Neural progenitor cell (in vitro differentiated cells): Measurements from ENCODE around the gene GABRB1. TPM values are rescaled to one million over a fixed set of nuclear protein-coding genes. Genes with fewer than 3 reads are reported as not detected.

Source experiments
- DNase-seq: peaks from one replicate; pipeline ENCODE4 v3.0.0-alpha.2; 2016; ENCODE audit warnings: low spot score
- H2AFZ ChIP-seq: fragments of 200-600 bp; sonication (generic); replicated peaks from 2 replicates; pipeline ENCODE4 v1.6.1; 2016; ENCODE audit warnings: antibody characterized with exemption
- H3F3A ChIP-seq: fragments of 200-600 bp; sonication (generic); 2 replicates; pipeline ENCODE4 v1.6.1; 2016; ENCODE audit warnings: antibody characterized with exemption, low read depth
- H3K27ac ChIP-seq: fragments of 200-600 bp; sonication (generic); 2 replicates; pipeline ENCODE4 v1.5.1; 2016; ENCODE audit warnings: mild to moderate bottlenecking
- H3K27me3 ChIP-seq: fragments of 200-600 bp; sonication (generic); 2 replicates; pipeline ENCODE4 v1.6.1; 2016; ENCODE audit warnings: mild to moderate bottlenecking, moderate library complexity
- H3K36me3 ChIP-seq: fragments of 200-600 bp; sonication (generic); 2 replicates; pipeline ENCODE4 v1.5.1; 2016
- H3K4me1 ChIP-seq: fragments of 200-600 bp; sonication (generic); 2 replicates; pipeline ENCODE4 v1.6.1; 2016; ENCODE audit warnings: mixed run types
- H3K4me2 ChIP-seq: fragments of 200-600 bp; sonication (generic); 2 replicates; pipeline ENCODE4 v1.6.1; 2016
- H3K4me3 ChIP-seq: fragments of 200-600 bp; sonication (generic); 2 replicates; pipeline ENCODE4 v1.5.1; 2016
- H3K79me2 ChIP-seq: fragments of 200-600 bp; sonication (generic); 2 replicates; pipeline ENCODE4 v1.6.1; 2016; ENCODE audit warnings: low read depth
- H3K9ac ChIP-seq: fragments of 200-600 bp; sonication (generic); 2 replicates; pipeline ENCODE4 v1.6.1; 2016
- H3K9me3 ChIP-seq: fragments of 200-600 bp; sonication (generic); 2 replicates; pipeline ENCODE4 v1.5.1; 2016; ENCODE audit warnings: low read depth
- H4K20me1 ChIP-seq: fragments of 200-600 bp; sonication (generic); 2 replicates; pipeline ENCODE4 v1.6.1; 2016; ENCODE audit warnings: low read depth
- H3K27ac Mint-ChIP-seq: 3 replicates; pipeline ENCODE4 v1.8.0; 2021; ENCODE audit warnings: mixed read lengths
- H3K27me3 Mint-ChIP-seq: 2 replicates; pipeline ENCODE4 v1.8.0; 2022; ENCODE audit warnings: low read depth, mild to moderate bottlenecking, inconsistent platforms, moderate library complexity, mixed read lengths; ENCODE audit not compliant: insufficient read depth
- H3K36me3 Mint-ChIP-seq: 3 replicates; pipeline ENCODE4 v1.8.0; 2021; ENCODE audit warnings: mixed read lengths
- H3K4me1 Mint-ChIP-seq: 3 replicates; pipeline ENCODE4 v1.8.0; 2021; ENCODE audit warnings: mixed read lengths
- H3K4me3 Mint-ChIP-seq: 3 replicates; pipeline ENCODE4 v1.8.0; 2021; ENCODE audit warnings: mild to moderate bottlenecking, moderate library complexity, mixed read lengths
- H3K9me3 Mint-ChIP-seq: 3 replicates; pipeline ENCODE4 v1.8.0; 2020; ENCODE audit warnings: mixed read lengths
- CTCF ChIP-seq: fragments of 200-600 bp; sonication (generic); IDR thresholded peaks from 2 replicates; pipeline ENCODE4 v1.5.1; 2017; ENCODE audit warnings: antibody characterized with exemption, mild to moderate bottlenecking
- EZH2 ChIP-seq: fragments of 200-600 bp; sonication (generic); IDR thresholded peaks from 2 replicates; pipeline ENCODE4 v1.6.1; 2017; ENCODE audit warnings: antibody characterized with exemption, mild to moderate bottlenecking, moderate library complexity
- EZH2phosphoT487 ChIP-seq: fragments of 200-600 bp; sonication (generic); IDR thresholded peaks from 2 replicates; pipeline ENCODE4 v1.6.1; 2017; ENCODE audit warnings: antibody characterized with exemption
- total RNA-seq: library from RNA; depleted of rRNA; stranded (reverse); fragments of >200 nt; gene quantifications from 2 replicates; pipeline ENCODE4 v1.2.3, GENCODE V29; 2015; ENCODE audit warnings: low replicate concordance

The GABRB1 gene
- total RNA-seq, 1 donor from 2014 or later = not detected

GRCh38 chr4:47071901-47072341 lies 40.6 kb downstream of the GABRB1 start:
- H3K36me3 Mint-ChIP-seq = no peaks in the 10 kb centered on the region
- peaks cover under 1% of the 10 kb centered on the region for H3K27me3 Mint-ChIP-seq
- Histone ChIP-seq H3K4me2 (no peak overlapping the region), H3K9me3 (no peaks in the 10 kb centered on the region), H3K4me1 (peaks cover 30% of the 10 kb centered on the region), H3K9ac (no peak overlapping the region), H3K27me3 (no peaks in the 10 kb centered on the region), H3K4me3 (no peak overlapping the region), H2AFZ (no peak overlapping the region), H3K27ac (no peak overlapping the region), H3K36me3 (no peaks in the 10 kb centered on the region), H3K79me2 (no peaks in the 10 kb centered on the region), H3F3A (peaks cover 7% of the 10 kb centered on the region), H4K20me1 (no peaks in the 10 kb centered on the region)
- no peak for DNase-seq
- no peak overlapping the region for H3K4me3 Mint-ChIP-seq
- TF ChIP-seq EZH2 (no peak), CTCF (no peak), EZH2phosphoT487 (no peak)
- H3K27ac Mint-ChIP-seq = no peak overlapping the region
- H3K9me3 Mint-ChIP-seq = no peaks in the 10 kb centered on the region
- peaks cover 31% of the 10 kb centered on the region for H3K4me1 Mint-ChIP-seq

- H3K27me3 ChIP-seq = no peaks in the 10 kb centered on the region
- H3F3A ChIP-seq = peaks cover 7% of the 10 kb centered on the region
- H3K9me3 ChIP-seq = no peaks in the 10 kb centered on the region
- H3K4me1 ChIP-seq = peaks cover 36% of the 10 kb centered on the region
- Mint-ChIP-seq H3K27me3 (peaks cover 2% of the 10 kb centered on the region), H3K27ac (peak overlapping the region; percentile 50), H3K4me3 (no peak overlapping the region), H3K9me3 (no peaks in the 10 kb centered on the region), H3K4me1 (peaks cover 33% of the 10 kb centered on the region), H3K36me3 (no peaks in the 10 kb centered on the region)
- peak overlapping the region; percentile 4 for H3K4me2 ChIP-seq
- no peak overlapping the region for H3K27ac ChIP-seq
- TF ChIP-seq CTCF = no peak
- no peak for TF ChIP-seq EZH2
- TF ChIP-seq EZH2phosphoT487 = no peak
- H3K79me2 ChIP-seq = no peaks in the 10 kb centered on the region
- DNase-seq = peak; percentile 46
- no peaks in the 10 kb centered on the region for H3K36me3 ChIP-seq
- no peaks in the 10 kb centered on the region for H4K20me1 ChIP-seq
- H3K9ac ChIP-seq = no peak overlapping the region
- no peak overlapping the region for H3K4me3 ChIP-seq
- no peak overlapping the region for H2AFZ ChIP-seq
These were observed 42.3 kb downstream of the GABRB1 start for GRCh38 chr4:47073647-47074046.

GRCh38 chr4:47074816-47075215 lies 43.4 kb downstream of the GABRB1 start:
- H3K9me3 ChIP-seq = no peaks in the 10 kb centered on the region
- no peaks in the 10 kb centered on the region for H4K20me1 ChIP-seq
- Mint-ChIP-seq H3K9me3 (no peaks in the 10 kb centered on the region), H3K36me3 (no peaks in the 10 kb centered on the region), H3K27ac (no peak overlapping the region), H3K27me3 (peaks cover 5% of the 10 kb centered on the region), H3K4me3 (no peak overlapping the region), H3K4me1 (peaks cover 33% of the 10 kb centered on the region)
- no peaks in the 10 kb centered on the region for H3K79me2 ChIP-seq
- TF ChIP-seq CTCF = no peak
- TF ChIP-seq EZH2 = no peak
- TF ChIP-seq EZH2phosphoT487 = no peak
- H3K36me3 ChIP-seq = no peaks in the 10 kb centered on the region
- peaks cover 36% of the 10 kb centered on the region for H3K4me1 ChIP-seq
- no peak for DNase-seq
- H3K4me3 ChIP-seq = no peak overlapping the region
- no peak overlapping the region for H2AFZ ChIP-seq
- H3K4me2 ChIP-seq = no peak overlapping the region
- no peaks in the 10 kb centered on the region for H3K27me3 ChIP-seq
- peaks cover 7% of the 10 kb centered on the region for H3F3A ChIP-seq
- no peak overlapping the region for H3K9ac ChIP-seq
- H3K27ac ChIP-seq = no peak overlapping the region
